Left kidney (tissue), 2 donors: ENCODE data around the gene PROK1. TPM values are rescaled to one million over a fixed set of nuclear protein-coding genes. Genes with fewer than 3 reads are reported as not detected.

Experiments
- DNase-seq: peaks from one replicate; pipeline ENCODE4 v3.0.0-alpha.2; 2013
- polyA plus RNA-seq: library from polyadenylated mRNA; unstranded; fragments of 120-200 nt; gene quantifications from one replicate; pipeline ENCODE4 v1.2.1, GENCODE V29; 2013; ENCODE audit not compliant: insufficient read length

PROK1 gene
- polyA plus RNA-seq, 1 donor: 0.17 TPM

- no peak for DNase-seq
Measured at GRCh38 chr1:110465038-110465813, 14.3 kb downstream of the PROK1 start.

GRCh38 chr1:110465814-110466380 is 14.9 kb downstream of the PROK1 start:
- no peak for DNase-seq

- no peak for DNase-seq
Measured at GRCh38 chr1:110466646-110467280, 15.8 kb downstream of the PROK1 start.

- no peak for DNase-seq
Measured at GRCh38 chr1:110471131-110471530, 20.2 kb downstream of the PROK1 start.

GRCh38 chr1:110472546-110472945 is 21.6 kb downstream of the PROK1 start:
- DNase-seq: no peak

GRCh38 chr1:110474444-110474843 is 23.5 kb downstream of the PROK1 start:
- no peak for DNase-seq

GRCh38 chr1:110475362-110476027 is 24.5 kb downstream of the PROK1 start:
- no peak for DNase-seq

- DNase-seq: no peak
Measured at GRCh38 chr1:110476028-110476765, 25.2 kb downstream of the PROK1 start.

- no peak for DNase-seq
Measured at GRCh38 chr1:110477041-110477440, 26.1 kb downstream of the PROK1 start.

GRCh38 chr1:110477445-110477957 is 26.6 kb downstream of the PROK1 start:
- DNase-seq: no peak

- DNase-seq: no peak
Measured at GRCh38 chr1:110477967-110478640, 27.2 kb downstream of the PROK1 start.

- DNase-seq: no peak
Measured at GRCh38 chr1:110478886-110479285, 27.9 kb downstream of the PROK1 start.

GRCh38 chr1:110480356-110481096 is 29.6 kb downstream of the PROK1 start:
- no peak for DNase-seq

- DNase-seq: no peak
Measured at GRCh38 chr1:110481968-110482623, 31.1 kb downstream of the PROK1 start.

GRCh38 chr1:110482662-110483307 is 31.8 kb downstream of the PROK1 start:
- no peak for DNase-seq

GRCh38 chr1:110483308-110483685 is 32.3 kb downstream of the PROK1 start:
- no peak for DNase-seq

GRCh38 chr1:110484801-110485200 is 33.9 kb downstream of the PROK1 start:
- DNase-seq: no peak

GRCh38 chr1:110485725-110486124 is 34.8 kb downstream of the PROK1 start:
- no peak for DNase-seq

- no peak for DNase-seq
Measured at GRCh38 chr1:110487726-110488125, 36.8 kb downstream of the PROK1 start.

GRCh38 chr1:110488161-110488560 is 37.2 kb downstream of the PROK1 start:
- no peak for DNase-seq
